Measurements from ENCODE around the gene SLC2A4RG. TPM values are rescaled to one million over a fixed set of nuclear protein-coding genes. Genes with fewer than 3 reads are reported as not detected.

The SLC2A4RG gene
- total and polyA plus RNA-seq, 5 experiments from 2014 or later = 3.8 to 134 (median 4.8) TPM

Other genes with a start within 250 kb of the SLC2A4RG start
- gene EEF1A2, start 240.7 kb upstream of the SLC2A4RG start, total RNA-seq = under 1 TPM; 0.16 to 0.18 TPM
- gene EEF1A2, start 240.7 kb upstream of the SLC2A4RG start, polyA plus RNA-seq = not detected
- 100 to 1,000 TPM; 225 to 229 TPM for gene PPDPF, start 219.0 kb upstream of the SLC2A4RG start, total RNA-seq
- 10 to 100 TPM; 47.4 to 93.1 (median 78.1) TPM for gene PPDPF, start 219.0 kb upstream of the SLC2A4RG start, polyA plus RNA-seq
- under 1 TPM; 0.16 to 0.29 TPM for gene PTK6, start 202.4 kb upstream of the SLC2A4RG start, total RNA-seq
- gene PTK6, start 202.4 kb upstream of the SLC2A4RG start, polyA plus RNA-seq = under 1 TPM; 0.09 to 0.44 (median 0.15) TPM
- not detected for gene SRMS, start 192.0 kb upstream of the SLC2A4RG start, total RNA-seq
- not detected for gene SRMS, start 192.0 kb upstream of the SLC2A4RG start, polyA plus RNA-seq
- gene FNDC11, start 185.6 kb upstream of the SLC2A4RG start, total RNA-seq = under 1 TPM; 0.13 to 0.36 TPM
- gene FNDC11, start 185.6 kb upstream of the SLC2A4RG start, polyA plus RNA-seq = under 1 TPM in 1 of 3 donors, not detected in 2; 0.25 TPM
- 10 to 100 TPM; 22.7 to 24.4 TPM for gene HELZ2, start 165.5 kb upstream of the SLC2A4RG start, total RNA-seq
- gene HELZ2, start 165.5 kb upstream of the SLC2A4RG start, polyA plus RNA-seq = 1 to 10 TPM; 3.1 to 4.6 (median 4.1) TPM
- 10 to 100 TPM; 26.1 to 26.6 TPM for gene GMEB2, start 112.7 kb upstream of the SLC2A4RG start, total RNA-seq
- 10 to 100 TPM in 1 of 3 donors, 1 to 10 TPM in 2; 6.2 to 16.3 (median 6.8) TPM for gene GMEB2, start 112.7 kb upstream of the SLC2A4RG start, polyA plus RNA-seq
- 100 to 1,000 TPM in 1 of 2 experiments, 10 to 100 TPM in 1; 94.3 to 102 TPM for gene STMN3, start 86.4 kb upstream of the SLC2A4RG start, total RNA-seq
- 10 to 100 TPM; 21.6 to 35.4 (median 34.0) TPM for gene STMN3, start 86.4 kb upstream of the SLC2A4RG start, polyA plus RNA-seq
- 10 to 100 TPM; 23.6 to 25.5 TPM for gene RTEL1, start 81.5 kb upstream of the SLC2A4RG start, total RNA-seq
- 1 to 10 TPM; 3.2 to 6.8 (median 4.4) TPM for gene RTEL1, start 81.5 kb upstream of the SLC2A4RG start, polyA plus RNA-seq
- gene TNFRSF6B, start 43.1 kb upstream of the SLC2A4RG start, total RNA-seq = 1 to 10 TPM in 1 of 2 experiments, under 1 TPM in 1; 0.96 to 1.1 TPM
- under 1 TPM in 2 of 3 donors, not detected in 1; 0.22 to 0.84 TPM for gene TNFRSF6B, start 43.1 kb upstream of the SLC2A4RG start, polyA plus RNA-seq
- 100 to 1,000 TPM; 106 to 108 TPM for gene ARFRP1, start 31.8 kb upstream of the SLC2A4RG start, total RNA-seq
- 10 to 100 TPM; 60.1 to 92.1 (median 80.9) TPM for gene ARFRP1, start 31.8 kb upstream of the SLC2A4RG start, polyA plus RNA-seq
- gene ZGPAT, start 31.7 kb upstream of the SLC2A4RG start, total RNA-seq = 10 to 100 TPM; 52.6 to 53.9 TPM
- gene ZGPAT, start 31.7 kb upstream of the SLC2A4RG start, polyA plus RNA-seq = 10 to 100 TPM; 42.3 to 73.8 (median 47.1) TPM
- 100 to 1,000 TPM in 1 of 2 experiments, 10 to 100 TPM in 1; 95.0 to 104 TPM for gene LIME1, start 3.1 kb upstream of the SLC2A4RG start, total RNA-seq
- 100 to 1,000 TPM; 255 to 292 (median 282) TPM for gene LIME1, start 3.1 kb upstream of the SLC2A4RG start, polyA plus RNA-seq
- gene ZBTB46, start 91.5 kb downstream of the SLC2A4RG start, total RNA-seq = not detected
- gene ZBTB46, start 91.5 kb downstream of the SLC2A4RG start, polyA plus RNA-seq = under 1 TPM; 0.06 to 0.08 (median 0.06) TPM
- not detected for gene ABHD16B, start 121.7 kb downstream of the SLC2A4RG start, total RNA-seq
- gene ABHD16B, start 121.7 kb downstream of the SLC2A4RG start, polyA plus RNA-seq = under 1 TPM; 0.29 to 0.60 (median 0.57) TPM
- gene TPD52L2, start 125.5 kb downstream of the SLC2A4RG start, total RNA-seq = 10 to 100 TPM; 39.3 to 42.0 TPM
- gene TPD52L2, start 125.5 kb downstream of the SLC2A4RG start, polyA plus RNA-seq = 10 to 100 TPM; 56.4 to 79.0 (median 68.3) TPM
- gene DNAJC5, start 155.3 kb downstream of the SLC2A4RG start, total RNA-seq = 10 to 100 TPM; 51.8 to 52.9 TPM
- 1 to 10 TPM; 4.7 to 7.1 (median 6.7) TPM for gene DNAJC5, start 155.3 kb downstream of the SLC2A4RG start, polyA plus RNA-seq
- gene UCKL1, start 216.6 kb downstream of the SLC2A4RG start, total RNA-seq = 10 to 100 TPM; 48.2 to 50.9 TPM
- 10 to 100 TPM; 19.8 to 28.3 (median 21.0) TPM for gene UCKL1, start 216.6 kb downstream of the SLC2A4RG start, polyA plus RNA-seq
- 10 to 100 TPM; 17.7 to 19.4 TPM for gene ZNF512B, start 230.2 kb downstream of the SLC2A4RG start, total RNA-seq
- gene ZNF512B, start 230.2 kb downstream of the SLC2A4RG start, polyA plus RNA-seq = 1 to 10 TPM in 1 of 3 donors, under 1 TPM in 2; 0.57 to 1.5 (median 0.59) TPM
- 1 to 10 TPM; 7.7 to 9.3 TPM for gene SAMD10, start 239.9 kb downstream of the SLC2A4RG start, total RNA-seq
- gene SAMD10, start 239.9 kb downstream of the SLC2A4RG start, polyA plus RNA-seq = 10 to 100 TPM in 1 of 3 donors, 1 to 10 TPM in 2; 7.4 to 15.4 (median 8.9) TPM
- 10 to 100 TPM; 91.1 to 93.3 TPM for gene PRPF6, start 241.4 kb downstream of the SLC2A4RG start, total RNA-seq
- gene PRPF6, start 241.4 kb downstream of the SLC2A4RG start, polyA plus RNA-seq = 100 to 1,000 TPM in 1 of 3 donors, 10 to 100 TPM in 2; 67.2 to 110 (median 85.9) TPM